ENCODE measurements around the gene NDRG2.
"Not testable (repeated sequence)": the region's sequence is repeated elsewhere in the genome, so short reads cannot be mapped to it uniquely, and the experiment has no call there.

NDRG2 gene

DNA sequence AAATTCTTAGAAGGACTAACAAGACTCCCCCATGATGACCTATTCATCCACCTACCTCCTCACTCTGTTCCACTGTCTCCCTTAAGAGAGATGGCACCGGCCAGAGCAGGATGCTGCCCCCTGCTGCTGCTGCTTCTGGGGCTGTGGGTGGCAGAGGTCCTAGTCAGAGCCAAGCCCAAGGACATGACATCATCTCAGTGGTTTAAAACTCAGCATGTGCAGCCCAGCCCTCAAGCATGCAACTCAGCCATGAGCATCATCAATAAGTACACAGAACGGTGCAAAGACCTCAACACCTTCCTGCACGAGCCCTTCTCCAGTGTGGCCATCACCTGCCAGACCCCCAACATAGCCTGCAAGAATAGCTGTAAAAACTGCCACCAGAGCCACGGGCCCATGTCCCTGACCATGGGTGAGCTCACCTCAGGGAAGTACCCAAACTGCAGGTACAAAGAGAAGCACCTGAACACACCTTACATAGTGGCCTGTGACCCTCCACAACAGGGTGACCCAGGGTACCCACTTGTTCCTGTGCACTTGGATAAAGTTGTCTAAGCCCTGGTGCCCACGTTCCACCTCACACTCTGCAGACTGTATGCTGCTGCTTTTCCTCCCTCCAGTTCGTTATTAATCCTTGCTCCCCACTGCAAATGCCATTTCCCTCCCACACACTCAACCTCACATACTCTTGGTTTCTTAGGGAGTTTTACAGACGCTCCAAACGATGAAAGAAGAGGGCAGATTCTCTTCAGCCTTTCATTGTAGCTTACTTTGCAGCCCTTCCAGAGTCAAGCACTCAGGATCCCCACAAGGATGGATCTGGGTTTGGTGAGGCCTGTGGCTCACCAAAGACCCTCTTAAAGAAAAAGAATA lies 33.2 kb upstream of the NDRG2 start, which contains the start of gene RNASE8:
Gene RNASE8, plus strand, starts transcription at position 20 of the 873 bp plus-strand sequence. Its CDS starts 71 bp downstream, at position 91.
- peak within 1 kb of the TSS in 1 of 21 experiments; percentile 12 for H3K27ac ChIP-seq

DNA sequence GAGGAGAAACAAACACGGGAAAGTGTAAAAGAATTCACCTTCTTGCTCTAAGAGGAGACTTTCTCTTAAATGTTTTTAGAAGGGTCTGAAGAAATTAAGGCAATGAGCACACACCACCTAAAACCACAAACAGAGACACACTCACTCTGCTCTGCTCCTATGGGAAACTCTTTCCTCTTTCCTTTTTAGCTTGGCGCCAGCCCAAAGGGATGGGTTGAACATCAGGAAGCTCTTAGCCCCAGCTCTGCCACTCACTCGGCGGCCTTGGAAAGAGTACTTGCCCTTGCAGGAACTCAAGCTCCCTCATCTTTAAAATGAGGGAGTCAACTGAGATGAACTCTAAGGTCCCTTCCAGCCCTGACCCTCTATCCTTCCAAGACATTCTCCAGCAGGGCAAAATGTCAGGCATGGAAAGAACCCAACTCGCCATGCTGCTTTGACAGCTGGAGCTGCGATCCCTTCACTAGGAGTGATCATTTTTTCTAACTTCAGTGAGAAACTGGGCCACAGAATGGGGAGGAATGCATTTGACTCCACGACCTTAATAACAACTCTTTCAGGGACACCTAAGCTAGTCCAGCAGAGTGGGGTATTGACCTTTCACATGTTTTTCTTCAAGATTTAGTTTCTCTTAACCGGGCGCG lies 31.8 kb upstream of the NDRG2 start:
- no peak overlapping the region for H3K4me3 ChIP-seq
- H3K27ac ChIP-seq: peak overlapping the region in 2 of 21 experiments; percentile 12 to 21

More for the DNA sequence above, 33.2 kb upstream of the NDRG2 start, which contains the start of gene RNASE8:
- no peak within 1 kb of the TSS for H3K4me3 ChIP-seq

DNA sequence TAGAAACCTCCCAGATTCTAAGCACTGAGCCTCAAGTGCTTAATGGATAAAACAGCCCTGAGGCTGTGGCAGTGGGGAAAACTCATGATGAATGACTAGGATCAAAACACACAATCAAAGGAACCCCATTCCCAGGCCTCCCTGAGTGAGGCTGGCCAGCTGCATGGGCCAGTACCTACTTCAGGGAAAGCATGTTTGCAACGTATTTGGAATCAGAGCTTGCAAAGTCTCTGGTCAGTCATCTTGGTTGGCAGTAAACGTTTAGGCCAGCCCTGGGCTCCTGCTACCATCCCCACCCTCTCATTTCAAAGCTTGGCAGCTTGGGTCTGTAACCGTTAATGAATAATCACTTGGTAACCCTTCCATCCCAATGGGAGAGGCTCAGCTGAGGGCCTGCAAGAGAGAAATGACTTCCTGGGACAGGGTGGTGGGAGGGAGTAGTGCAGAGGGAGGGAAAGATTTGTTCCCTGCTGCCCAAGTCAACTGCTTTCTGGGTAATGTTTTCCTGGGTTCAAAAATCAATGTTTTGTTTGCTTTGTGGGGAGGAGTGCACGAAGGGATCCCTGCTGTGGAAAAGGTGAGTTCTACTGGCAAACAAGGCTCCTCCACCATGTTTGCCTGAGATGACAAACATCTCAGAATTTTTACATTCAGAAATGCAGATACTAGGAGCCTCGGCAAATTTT lies 30.7 kb upstream of the NDRG2 start:
- peak overlapping the region in 1 of 21 experiments; percentile 21 for H3K27ac ChIP-seq
- H3K4me3 ChIP-seq: no peak overlapping the region

DNA sequence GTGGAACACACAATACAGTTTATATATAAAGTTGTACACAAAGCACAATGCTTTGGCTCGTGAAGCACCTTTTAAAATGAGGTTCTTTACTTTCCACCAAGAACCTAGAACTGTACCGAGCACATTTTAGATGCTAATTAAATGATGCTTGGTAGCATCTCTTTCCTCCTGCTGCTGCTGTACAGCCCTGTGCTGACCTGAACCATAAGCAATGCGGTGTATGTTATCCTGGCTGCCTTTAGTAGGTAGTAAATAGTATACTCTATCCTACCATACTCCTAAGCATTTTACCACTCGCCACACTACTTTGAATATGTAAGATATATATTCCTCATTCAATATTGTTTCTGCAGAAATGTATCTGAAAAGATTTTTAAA lies 29.9 kb upstream of the NDRG2 start:
- no peak overlapping the region for H3K4me3 ChIP-seq
- no peak overlapping the region for H3K27ac ChIP-seq

- no peak overlapping the region for H3K27ac ChIP-seq
- no peak overlapping the region for H3K4me3 ChIP-seq
Measured at GRCh38 chr14:21054123-21054767, 29.4 kb upstream of the NDRG2 start.

- H3K27ac ChIP-seq: no peak overlapping the region
- H3K4me3 ChIP-seq: no peak overlapping the region
Measured at GRCh38 chr14:21053184-21054122, 28.6 kb upstream of the NDRG2 start.

- Histone ChIP-seq H3K4me3 (no peak overlapping the region), H3K27ac (no peak overlapping the region)
Measured at GRCh38 chr14:21050597-21050996, 25.7 kb upstream of the NDRG2 start.

- Histone ChIP-seq H3K27ac (no peak overlapping the region), H3K4me3 (no peak overlapping the region)
Measured at GRCh38 chr14:21049271-21049673, 24.4 kb upstream of the NDRG2 start.

DNA sequence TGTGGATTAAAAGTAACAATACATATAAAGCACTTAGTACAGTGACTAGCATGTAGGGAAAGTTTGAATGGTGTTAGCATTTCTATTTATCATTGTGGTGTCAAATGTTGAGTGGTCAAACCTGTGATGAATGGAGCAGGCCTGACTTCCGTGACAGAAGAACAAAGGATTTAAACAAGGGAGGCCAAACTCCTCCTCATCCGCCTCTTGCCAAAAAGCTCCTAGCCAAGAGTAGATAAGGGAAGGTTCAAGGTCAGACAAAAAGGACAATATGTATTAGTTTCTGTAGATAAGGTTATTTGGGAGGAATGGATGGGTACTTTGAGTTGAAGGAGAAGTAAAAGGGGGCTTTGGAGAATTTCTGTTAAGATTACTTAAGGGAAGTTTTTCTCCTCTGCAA lies 23.8 kb upstream of the NDRG2 start:
- no peak overlapping the region for H3K27ac ChIP-seq
- no peak overlapping the region for H3K4me3 ChIP-seq

DNA sequence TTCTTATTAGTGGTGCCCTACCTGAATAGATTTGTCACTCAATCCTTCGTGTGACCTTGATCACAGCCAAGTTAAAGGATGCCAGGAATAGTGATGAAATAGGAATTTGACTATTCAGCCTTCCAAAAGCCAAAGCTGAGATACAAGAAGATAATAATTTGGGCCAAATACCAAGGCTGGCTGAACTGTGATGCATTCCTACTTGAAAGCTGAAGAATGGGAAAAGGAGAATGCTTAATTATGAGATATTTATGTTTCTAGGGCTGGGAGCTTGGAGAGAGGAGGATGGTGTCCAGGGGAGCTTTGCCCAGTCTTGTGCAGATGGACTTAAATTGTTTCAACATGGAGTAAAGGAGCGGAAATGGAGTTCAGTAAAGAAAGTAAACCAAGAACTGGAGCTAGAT lies 22.5 kb upstream of the NDRG2 start:
- Histone ChIP-seq H3K4me3 (no peak overlapping the region), H3K27ac (peak overlapping the region in 3 of 21 experiments; percentile 15 to 47 (median 22))

DNA sequence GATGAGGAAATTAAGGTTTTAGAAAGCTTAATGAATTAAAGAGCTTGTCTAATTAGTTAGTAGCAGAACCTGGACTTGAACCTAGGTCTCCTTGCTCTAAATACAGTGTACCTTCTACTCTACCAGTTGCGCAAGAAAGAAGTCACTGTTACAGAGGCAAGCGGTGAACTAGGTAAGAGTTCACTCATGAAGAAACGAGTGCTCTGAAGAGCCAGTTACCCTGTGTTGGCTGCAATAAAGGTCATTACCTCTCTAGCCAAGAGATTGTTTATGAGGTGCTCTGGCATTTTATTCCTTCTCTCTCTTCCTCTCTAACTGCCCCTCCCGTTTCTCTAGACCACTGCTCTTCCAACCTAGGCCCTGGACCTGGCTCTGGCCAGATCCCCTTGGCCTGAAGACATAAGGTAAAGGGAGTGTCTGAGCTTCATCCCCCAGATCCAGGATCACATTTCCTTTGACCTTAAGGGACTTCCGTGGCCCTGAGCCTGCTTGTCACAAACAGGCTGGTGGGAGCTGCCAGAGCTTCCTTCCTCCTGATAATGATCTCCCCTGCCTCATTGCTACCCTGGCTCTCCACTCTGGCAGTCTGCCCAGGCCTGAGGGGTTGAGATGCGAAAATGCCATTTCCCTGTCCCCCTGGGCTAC lies 19.2 kb upstream of the NDRG2 start:
- Histone ChIP-seq H3K27ac (peak overlapping the region in 2 of 21 experiments; percentile 25 to 39), H3K4me3 (no peak overlapping the region)

- peak overlapping the region in 2 of 21 experiments; percentile 25 to 26 for H3K27ac ChIP-seq
- no peak overlapping the region for H3K4me3 ChIP-seq
Measured at GRCh38 chr14:21043387-21043973, 18.6 kb upstream of the NDRG2 start.

DNA sequence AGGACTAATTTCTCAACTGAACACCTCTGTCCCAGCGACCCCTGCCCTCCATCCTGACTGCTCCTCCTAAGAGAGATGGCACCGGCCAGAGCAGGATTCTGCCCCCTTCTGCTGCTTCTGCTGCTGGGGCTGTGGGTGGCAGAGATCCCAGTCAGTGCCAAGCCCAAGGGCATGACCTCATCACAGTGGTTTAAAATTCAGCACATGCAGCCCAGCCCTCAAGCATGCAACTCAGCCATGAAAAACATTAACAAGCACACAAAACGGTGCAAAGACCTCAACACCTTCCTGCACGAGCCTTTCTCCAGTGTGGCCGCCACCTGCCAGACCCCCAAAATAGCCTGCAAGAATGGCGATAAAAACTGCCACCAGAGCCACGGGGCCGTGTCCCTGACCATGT lies 18.1 kb upstream of the NDRG2 start:
- peak overlapping the region in 2 of 21 experiments; percentile 26 to 30 for H3K27ac ChIP-seq

DNA sequence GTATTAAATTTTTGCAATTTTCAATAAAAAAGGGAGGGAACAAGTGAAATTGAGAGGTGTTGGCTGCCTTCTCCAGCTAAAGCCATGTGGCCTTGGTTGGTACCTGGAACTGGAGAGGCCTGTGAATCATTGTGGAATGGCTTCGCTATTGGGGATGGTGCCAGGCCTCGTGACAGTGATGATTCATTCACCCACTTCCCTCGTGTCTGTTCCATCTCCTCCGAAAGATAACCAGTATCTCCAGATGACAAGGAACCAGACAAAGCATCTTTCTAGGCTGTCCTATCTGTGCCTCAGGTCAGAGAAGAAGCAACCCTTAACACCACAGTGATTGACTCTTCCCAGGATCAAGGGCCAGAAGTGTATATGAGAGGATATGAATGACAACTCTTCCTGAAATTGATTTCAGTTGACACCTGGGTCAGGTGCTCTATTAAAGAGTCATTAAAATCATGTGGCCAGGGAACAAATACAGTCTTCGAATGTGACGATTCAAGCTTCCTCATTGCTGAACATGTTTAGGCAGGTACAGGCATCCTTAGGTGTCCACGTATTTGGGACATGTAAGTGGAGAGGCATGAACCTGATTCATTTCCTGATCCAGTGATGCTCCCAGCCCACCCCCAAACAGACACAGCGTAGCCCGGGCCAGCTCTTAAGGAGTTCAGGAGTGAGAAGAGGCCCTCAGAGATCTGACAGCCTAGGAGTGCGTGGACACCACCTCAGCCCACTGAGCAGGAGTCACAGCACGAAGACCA lies 17.0 kb upstream of the NDRG2 start, which contains the start of gene RNASE7:
Gene RNASE7, plus strand, starts transcription at position 687 of the 758 bp plus-strand sequence. CDS start 631 bp downstream, outside the sequence.
- H3K4me3 ChIP-seq: no peak within 1 kb of the TSS
- H3K27ac ChIP-seq: peak within 1 kb of the TSS in 10 of 21 experiments; percentile 13 to 70 (median 26)

More for the DNA sequence above, 18.1 kb upstream of the NDRG2 start:
- no peak overlapping the region for H3K4me3 ChIP-seq

DNA sequence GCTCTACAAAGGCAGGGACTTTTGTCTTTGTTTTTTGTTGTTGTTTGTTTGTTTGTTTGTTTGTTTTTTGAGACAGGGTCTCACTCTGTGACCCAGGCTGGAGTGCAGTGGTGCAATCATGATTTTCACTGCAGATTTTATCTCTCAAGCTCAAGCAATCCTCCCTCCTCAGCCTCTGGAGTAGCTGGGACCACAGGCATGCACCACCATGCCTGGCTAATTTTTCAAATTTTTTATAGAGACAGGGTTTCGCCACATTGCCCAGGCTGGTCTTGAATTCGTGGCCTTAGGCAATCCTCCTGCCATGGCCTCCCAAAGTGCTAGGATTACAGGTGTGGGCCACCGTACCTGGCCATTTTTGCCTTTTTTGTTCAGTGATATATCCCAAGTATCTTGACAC lies 16.1 kb upstream of the NDRG2 start:
- peak overlapping the region in 7 of 21 experiments; percentile 13 to 53 (median 28) for H3K27ac ChIP-seq

DNA sequence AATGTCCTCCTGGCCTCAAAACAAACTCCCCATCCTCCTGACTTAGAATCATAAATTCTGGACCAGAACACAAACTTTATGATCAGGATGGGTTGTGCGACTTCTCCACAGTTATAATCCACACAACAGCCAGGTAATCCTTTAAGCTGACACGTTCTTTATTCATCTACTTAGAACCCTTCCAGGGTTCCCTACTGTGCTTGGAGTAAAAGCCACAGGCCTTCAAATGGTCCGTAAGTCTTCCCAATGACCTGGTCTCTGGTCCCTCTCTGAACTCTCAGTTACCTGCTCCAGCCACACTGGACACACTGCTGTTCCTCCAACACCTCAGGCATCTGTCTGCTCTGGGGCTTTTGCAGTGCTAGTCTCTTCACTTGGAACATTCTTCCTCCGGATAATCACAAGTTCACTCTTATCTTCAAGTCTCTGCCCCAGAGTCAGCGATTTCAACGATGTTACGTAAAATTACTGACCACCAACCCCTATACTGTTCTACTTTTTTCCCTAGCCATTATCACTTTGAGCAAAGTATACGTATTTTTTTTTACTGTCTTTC lies 15.6 kb upstream of the NDRG2 start:
- Histone ChIP-seq H3K4me3 (no peak overlapping the region), H3K27ac (peak overlapping the region in 1 of 21 experiments; percentile 35)

More for the DNA sequence above, 16.1 kb upstream of the NDRG2 start:
- not testable (repeated sequence) for H3K4me3 ChIP-seq
